Gastrocnemius medialis (tissue), 4 donors: ENCODE data around the gene ARHGAP10.

Experiments
- POLR2A ChIP-seq, 2 donors: fragments of 450-650 bp; IDR thresholded peaks; one replicate each; pipeline ENCODE4 v1.6.1; 2017; ENCODE audit warnings: antibody characterized with exemption in 2 of 2, mild to moderate bottlenecking in 2 of 2, moderate library complexity in 2 of 2
- TF ChIP-seq, protein P1 (sequence below), 5 experiments: fragments of 450-650 bp in 3 of 5; fragments of 200-600 bp in 2 of 5; sonication (generic) in 2 of 5; IDR thresholded peaks in 4 of 5; conservative IDR thresholded peaks in 1 of 5; 1 replicate in 4 of 5; 2 replicates in 1 of 5; pipeline ENCODE4 v1.5.1; 2016 to 2019; ENCODE audit warnings: antibody characterized with exemption in 5 of 5, mild to moderate bottlenecking in 3 of 5, moderate library complexity in 3 of 5

DNA sequence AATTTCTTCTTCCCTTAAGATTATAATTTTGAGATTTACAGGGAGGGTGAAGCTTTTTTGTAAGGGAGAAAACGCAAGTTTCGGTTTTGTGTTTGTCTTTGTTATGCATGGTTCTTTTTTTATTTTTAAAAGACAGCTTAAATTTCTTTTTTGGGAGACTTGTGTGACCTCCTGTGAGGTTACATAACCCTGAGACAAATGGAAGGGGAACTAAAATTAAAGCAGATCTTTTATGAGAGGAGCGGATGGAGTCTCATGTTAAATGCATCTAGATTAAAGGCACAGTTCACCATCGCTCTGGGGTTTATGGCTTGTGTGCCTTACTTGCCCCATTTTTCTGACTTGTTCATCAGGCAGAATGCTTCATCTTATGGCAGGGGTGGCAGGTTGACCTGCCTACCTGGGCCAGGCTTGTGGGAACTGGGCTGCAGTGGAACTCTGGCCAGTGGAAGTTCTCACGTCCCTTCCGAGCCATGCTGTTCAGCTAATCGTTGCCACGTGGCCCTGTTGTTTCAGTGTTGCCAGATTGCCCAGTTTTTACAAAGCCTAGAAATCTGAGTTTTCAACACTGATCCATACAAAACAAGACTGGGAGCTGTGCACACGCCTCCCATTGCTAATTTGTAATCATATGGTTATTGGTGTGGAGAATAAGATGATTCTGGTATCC lies 291.8 kb downstream of the ARHGAP10 start:
- TF ChIP-seq, protein P1, sequence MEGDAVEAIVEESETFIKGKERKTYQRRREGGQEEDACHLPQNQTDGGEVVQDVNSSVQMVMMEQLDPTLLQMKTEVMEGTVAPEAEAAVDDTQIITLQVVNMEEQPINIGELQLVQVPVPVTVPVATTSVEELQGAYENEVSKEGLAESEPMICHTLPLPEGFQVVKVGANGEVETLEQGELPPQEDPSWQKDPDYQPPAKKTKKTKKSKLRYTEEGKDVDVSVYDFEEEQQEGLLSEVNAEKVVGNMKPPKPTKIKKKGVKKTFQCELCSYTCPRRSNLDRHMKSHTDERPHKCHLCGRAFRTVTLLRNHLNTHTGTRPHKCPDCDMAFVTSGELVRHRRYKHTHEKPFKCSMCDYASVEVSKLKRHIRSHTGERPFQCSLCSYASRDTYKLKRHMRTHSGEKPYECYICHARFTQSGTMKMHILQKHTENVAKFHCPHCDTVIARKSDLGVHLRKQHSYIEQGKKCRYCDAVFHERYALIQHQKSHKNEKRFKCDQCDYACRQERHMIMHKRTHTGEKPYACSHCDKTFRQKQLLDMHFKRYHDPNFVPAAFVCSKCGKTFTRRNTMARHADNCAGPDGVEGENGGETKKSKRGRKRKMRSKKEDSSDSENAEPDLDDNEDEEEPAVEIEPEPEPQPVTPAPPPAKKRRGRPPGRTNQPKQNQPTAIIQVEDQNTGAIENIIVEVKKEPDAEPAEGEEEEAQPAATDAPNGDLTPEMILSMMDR (IDR thresholded peaks at IDR 0.05 in 4 of 5, conservative IDR thresholded peaks at IDR 0.05 in 1 of 5), result no peak
- no peak for TF ChIP-seq POLR2A (IDR thresholded peaks at IDR 0.05)
